Stimulated activated CD4-positive, alpha-beta T cell treated with anti-CD3 and anti-CD28 coated beads, Interleukin-2, amount 100 ng/mL, for 48 hours (primary cell): ENCODE data around the gene SLC39A8.
"Not testable (repeated sequence)": the region's sequence is repeated elsewhere in the genome, so short reads cannot be mapped to it uniquely, and the experiment has no call there.

Source experiments
- DNase-seq, 2 donors: peaks; one replicate each; pipeline ENCODE4 v3.0.0-alpha.2; 2020

Gene SLC39A8

GRCh38 chr4:102344954-102345794, at the start of gene SLC39A8:
TSS of gene SLC39A8 (minus strand) at chr4:102345482. CDS start at chr4:102344662, 820 bp downstream.
- DNase-seq = peak; percentile 83 to 85

GRCh38 chr4:102392033-102392744, 46.9 kb upstream of the SLC39A8 start:
- DNase-seq = no peak

GRCh38 chr4:102390438-102390837, 45.2 kb upstream of the SLC39A8 start:
- DNase-seq = no peak

- no peak for DNase-seq
These were observed 43.3 kb upstream of the SLC39A8 start for GRCh38 chr4:102388611-102389010.

- DNase-seq = no peak
These were observed 42.4 kb upstream of the SLC39A8 start for GRCh38 chr4:102387552-102388150.

GRCh38 chr4:102386966-102387365, 41.7 kb upstream of the SLC39A8 start:
- DNase-seq = no peak

- not testable (repeated sequence) for DNase-seq
These were observed 35.0 kb upstream of the SLC39A8 start for GRCh38 chr4:102380253-102380652.

- DNase-seq = no peak
These were observed 17.7 kb upstream of the SLC39A8 start for GRCh38 chr4:102362922-102363432.

GRCh38 chr4:102358128-102358527, 12.8 kb upstream of the SLC39A8 start:
- DNase-seq = no peak

GRCh38 chr4:102357637-102358036, 12.4 kb upstream of the SLC39A8 start:
- not testable (repeated sequence) for DNase-seq

- DNase-seq = no peak
These were observed 11.4 kb upstream of the SLC39A8 start for GRCh38 chr4:102356562-102357202.

GRCh38 chr4:102355748-102356147, 10.5 kb upstream of the SLC39A8 start:
- DNase-seq = no peak

GRCh38 chr4:102354671-102355454, 9.6 kb upstream of the SLC39A8 start:
- DNase-seq = no peak

- DNase-seq = no peak
These were observed 7.5 kb upstream of the SLC39A8 start for GRCh38 chr4:102352781-102353180.

- DNase-seq = no peak
These were observed 5.4 kb upstream of the SLC39A8 start for GRCh38 chr4:102350634-102351033.

GRCh38 chr4:102348701-102349100, 3.4 kb upstream of the SLC39A8 start:
- DNase-seq = no peak

GRCh38 chr4:102345795-102346100, 466 bp upstream of the SLC39A8 start:
- DNase-seq = no peak

- DNase-seq = peak; percentile 63
These were observed 745 bp downstream of the SLC39A8 start for GRCh38 chr4:102344520-102344953.

GRCh38 chr4:102343964-102344519, 1.2 kb downstream of the SLC39A8 start:
- peak in 1 of 2 donors; percentile 71 for DNase-seq

GRCh38 chr4:102342404-102343074, 2.7 kb downstream of the SLC39A8 start:
- DNase-seq = no peak

- DNase-seq = no peak
These were observed 4.1 kb downstream of the SLC39A8 start for GRCh38 chr4:102341201-102341600.
